GM23338 (cell line): ENCODE data around the gene POMGNT1. TPM values are rescaled to one million over a fixed set of nuclear protein-coding genes. Genes with fewer than 3 reads are reported as not detected.
"Not testable (repeated sequence)": the region's sequence is repeated elsewhere in the genome, so short reads cannot be mapped to it uniquely, and the experiment has no call there.

Source experiments
- ATAC-seq: fragments of 200-7000 bp; cut with Tn5 transposase; 3 replicates; pipeline ENCODE4 v1.9.1; 2020
- DNase-seq: peaks from one replicate; pipeline ENCODE4 v3.0.0-alpha.2; 2015; ENCODE audit warnings: low spot score
- H2AFZ ChIP-seq: fragments of 200-600 bp; sonication (generic); 2 replicates; pipeline ENCODE4 v1.8.0; 2016; ENCODE audit warnings: antibody characterized with exemption, mild to moderate bottlenecking, moderate library complexity
- H3F3A ChIP-seq: fragments of 200-600 bp; sonication (generic); replicated peaks from 2 replicates; pipeline ENCODE4 v1.8.0; 2017; ENCODE audit warnings: antibody characterized with exemption, mixed run types, low read depth
- H3K27ac ChIP-seq: fragments of 200-600 bp; sonication (generic); 2 replicates; pipeline ENCODE4 v1.6.1; 2016; ENCODE audit warnings: low read depth
- H3K27me3 ChIP-seq: fragments of 200-600 bp; sonication (generic); 2 replicates; pipeline ENCODE4 v1.8.0; 2016; ENCODE audit warnings: mild to moderate bottlenecking, mixed run types, moderate library complexity; ENCODE audit not compliant: insufficient read depth
- H3K36me3 ChIP-seq: fragments of 200-600 bp; sonication (generic); 2 replicates; pipeline ENCODE4 v1.8.0; 2016; ENCODE audit warnings: mild to moderate bottlenecking; ENCODE audit not compliant: insufficient read depth
- H3K4me1 ChIP-seq: fragments of 200-600 bp; sonication (generic); 2 replicates; pipeline ENCODE4 v1.8.0; 2016; ENCODE audit warnings: mild to moderate bottlenecking, moderate library complexity; ENCODE audit not compliant: insufficient read depth
- H3K4me2 ChIP-seq: fragments of 200-600 bp; sonication (generic); 2 replicates; pipeline ENCODE4 v1.7.1; 2017; ENCODE audit warnings: mixed run types
- H3K4me3 ChIP-seq: fragments of 200-600 bp; sonication (generic); 2 replicates; pipeline ENCODE4 v1.6.1; 2016; ENCODE audit warnings: mixed run types
- H3K79me2 ChIP-seq: fragments of 200-600 bp; sonication (generic); replicated peaks from 2 replicates; pipeline ENCODE4 v1.8.0; 2017; ENCODE audit warnings: mild to moderate bottlenecking; ENCODE audit not compliant: insufficient read depth
- H3K9me2 ChIP-seq: fragments of 200-600 bp; sonication (generic); 2 replicates; pipeline ENCODE4 v1.8.0; 2017; ENCODE audit not compliant: insufficient read depth
- H4K20me1 ChIP-seq: fragments of 200-600 bp; sonication (generic); replicated peaks from 2 replicates; pipeline ENCODE4 v1.8.0; 2017; ENCODE audit warnings: mild to moderate bottlenecking; ENCODE audit not compliant: insufficient read depth
- H3K27ac Mint-ChIP-seq: 2 replicates; pipeline ENCODE4 v1.8.0; 2020; ENCODE audit warnings: inconsistent platforms, mild to moderate bottlenecking, moderate library complexity, mixed read lengths
- H3K27me3 Mint-ChIP-seq: 3 replicates; pipeline ENCODE4 v1.8.0; 2022; ENCODE audit warnings: low read depth, mild to moderate bottlenecking, moderate library complexity, mixed read lengths, inconsistent platforms; ENCODE audit not compliant: insufficient read depth, poor library complexity
- H3K36me3 Mint-ChIP-seq: 3 replicates; pipeline ENCODE4 v1.8.0; 2021; ENCODE audit warnings: low read depth, mild to moderate bottlenecking, inconsistent platforms, moderate library complexity, mixed read lengths
- H3K4me1 Mint-ChIP-seq: 3 replicates; pipeline ENCODE4 v1.8.0; 2020; ENCODE audit warnings: mild to moderate bottlenecking, inconsistent platforms, mixed read lengths
- H3K4me3 Mint-ChIP-seq: 3 replicates; pipeline ENCODE4 v1.8.0; 2021; ENCODE audit warnings: moderate library complexity, mild to moderate bottlenecking, inconsistent platforms, mixed read lengths
- H3K9me3 Mint-ChIP-seq: 3 replicates; pipeline ENCODE4 v1.8.0; 2020; ENCODE audit warnings: moderate library complexity, mild to moderate bottlenecking, inconsistent platforms, mixed read lengths
- CTCF ChIP-seq, 2 experiments: fragments of 200-600 bp in 1 of 2; sonication (generic) in 1 of 2; conservative IDR thresholded peaks; 2 replicates each; pipeline versions ENCODE4 v1.5.1 to v1.6.1; 2016 to 2017; ENCODE audit warnings: antibody characterized with exemption in 2 of 2, low read depth in 2 of 2, mild to moderate bottlenecking in 2 of 2, moderate library complexity in 1 of 2
- ETS1 ChIP-seq: IDR thresholded peaks from 2 replicates; pipeline ENCODE4 v1.6.1; 2016; ENCODE audit warnings: antibody characterized with exemption
- EZH2 ChIP-seq: fragments of 200-600 bp; sonication (generic); IDR thresholded peaks from one replicate; pipeline ENCODE4 v1.8.0; 2017; ENCODE audit warnings: antibody characterized with exemption, mild to moderate bottlenecking, low read depth; ENCODE audit not compliant: unreplicated experiment
- EZH2phosphoT487 ChIP-seq: fragments of 200-600 bp; sonication (generic); IDR thresholded peaks from one replicate; pipeline ENCODE4 v1.8.1; 2018; ENCODE audit warnings: antibody characterized with exemption; ENCODE audit not compliant: unreplicated experiment
- REST ChIP-seq: IDR thresholded peaks from one replicate; pipeline ENCODE4 v1.6.1; 2018; ENCODE audit warnings: antibody characterized with exemption; ENCODE audit not compliant: unreplicated experiment
- STAT1 ChIP-seq: IDR thresholded peaks from one replicate; pipeline ENCODE4 v1.6.1; 2016; ENCODE audit warnings: antibody characterized with exemption; ENCODE audit not compliant: unreplicated experiment
- ZNF114 ChIP-seq: fragments of 250-450 bp; sonication (Bioruptor Pico); IDR thresholded peaks from 2 replicates; pipeline ENCODE4 v1.5.0; 2020; ENCODE audit warnings: mild to moderate bottlenecking, moderate library complexity
- ZNF331 ChIP-seq: fragments of 250-450 bp; sonication (Bioruptor Pico); IDR thresholded peaks from 2 replicates; pipeline ENCODE4 v1.5.0; 2020; ENCODE audit warnings: low read depth, mild to moderate bottlenecking, moderate library complexity
- polyA plus RNA-seq: library from polyadenylated mRNA; unstranded; fragments of >200 nt; fragmentation: Nextera tagmentation; extraction: Ambion mirVana; gene quantifications from 2 replicates; pipeline ENCODE4 v1.2.1, GENCODE V29; 2016
- total RNA-seq: library from RNA; depleted of rRNA; stranded (reverse); fragments of >200 nt; shearing (Covaris generic); gene quantifications from 2 replicates; pipeline ENCODE4 v1.2.3, GENCODE V29; 2014

Gene POMGNT1
- total and polyA plus RNA-seq, 2 experiments from 2014 or later = 24.3 to 32.1 TPM

GRCh38 chr1:46236882-46237281 lies 38.6 kb upstream of the POMGNT1 start:
- no peak for ATAC-seq
- H3K27me3 Mint-ChIP-seq = peaks cover 2% of the 10 kb centered on the region

GRCh38 chr1:46231231-46231630 lies 33.0 kb upstream of the POMGNT1 start:
- not testable (repeated sequence) for H3K9me3 Mint-ChIP-seq, DNase-seq, H3K27me3 ChIP-seq, H4K20me1 ChIP-seq, H2AFZ ChIP-seq, H3K27ac ChIP-seq, H3K27me3 Mint-ChIP-seq, H3K9me2 ChIP-seq, H3K36me3 ChIP-seq, H3K4me3 ChIP-seq, H3K4me1 ChIP-seq, H3K36me3 Mint-ChIP-seq, ATAC-seq, H3K79me2 ChIP-seq, H3K4me1 Mint-ChIP-seq, H3K4me2 ChIP-seq, H3K27ac Mint-ChIP-seq, H3K4me3 Mint-ChIP-seq, H3F3A ChIP-seq

More at GRCh38 chr1:46236882-46237281, 38.6 kb upstream of the POMGNT1 start:
- Mint-ChIP-seq H3K36me3 (peaks cover 19% of the 10 kb centered on the region), H3K27ac (no peak overlapping the region), H3K4me3 (no peak overlapping the region), H3K4me1 (no peaks in the 10 kb centered on the region), H3K9me3 (peaks cover 35% of the 10 kb centered on the region)
- Histone ChIP-seq H3F3A (no peaks in the 10 kb centered on the region), H3K9me2 (no peaks in the 10 kb centered on the region), H3K36me3 (no peaks in the 10 kb centered on the region), H3K27ac (no peak overlapping the region), H3K4me3 (no peak overlapping the region), H3K4me2 (no peak overlapping the region), H2AFZ (no peak overlapping the region), H4K20me1 (no peaks in the 10 kb centered on the region), H3K4me1 (no peaks in the 10 kb centered on the region), H3K27me3 (no peaks in the 10 kb centered on the region), H3K79me2 (no peaks in the 10 kb centered on the region)
- TF ChIP-seq CTCF (conservative IDR thresholded peaks at IDR 0.05; ENCODE audit: low read depth in 2 of 2) = no peak
- no peak for DNase-seq

- 0 out of 2 replicates have a peak, but pooled peaks cover 6% of the 10 kb centered on the region for H3K9me2 ChIP-seq
- no peaks in the 10 kb centered on the region for H3K9me3 Mint-ChIP-seq
- 0 out of 2 replicates have a peak, but pooled peaks cover 6% of the 10 kb centered on the region for H3F3A ChIP-seq
- H3K27ac Mint-ChIP-seq = no peak overlapping the region
- H2AFZ ChIP-seq = no peak overlapping the region
- H3K36me3 ChIP-seq = no peaks in the 10 kb centered on the region
- H3K36me3 Mint-ChIP-seq = no peaks in the 10 kb centered on the region; the same call in 2 of the 3 replicates
- ATAC-seq (no peak), DNase-seq (no peak)
- H3K4me1 Mint-ChIP-seq = peaks cover 36% of the 10 kb centered on the region
- peaks cover 29% of the 10 kb centered on the region for H3K4me1 ChIP-seq
- no peaks in the 10 kb centered on the region for H3K79me2 ChIP-seq
- H4K20me1 ChIP-seq = no peaks in the 10 kb centered on the region
- no peaks in the 10 kb centered on the region for H3K27me3 ChIP-seq
- H3K4me2 ChIP-seq = no peak overlapping the region
- no peak overlapping the region for H3K4me3 Mint-ChIP-seq
- TF ChIP-seq ZNF331 (CRISPR knock-in tag) (no peak), EZH2phosphoT487 (no peak), REST (no peak), EZH2 (no peak), ZNF114 (no peak), STAT1 (no peak), ETS1 (no peak)
- no peak overlapping the region for H3K4me3 ChIP-seq
- no peak overlapping the region for H3K27ac ChIP-seq
- peaks cover 9% of the 10 kb centered on the region for H3K27me3 Mint-ChIP-seq
Observed at GRCh38 chr1:46224966-46225365, 26.7 kb upstream of the POMGNT1 start.
